HG03565 (cell line): ENCODE data around the gene CEBPE.

Experiments used
- ATAC-seq: cut with Tn5 transposase; IDR thresholded peaks from one replicate; pipeline ENCODE4 v1.9.1; 2021; ENCODE audit warnings: mild to moderate bottlenecking, moderate library complexity; ENCODE audit not compliant: unreplicated experiment

CEBPE gene

GRCh38 chr14:23145794-23146350 lies 26.8 kb upstream of the CEBPE start:
- ATAC-seq, result no peak

GRCh38 chr14:23143911-23144310 lies 24.9 kb upstream of the CEBPE start:
- no peak for ATAC-seq

GRCh38 chr14:23142826-23143225 lies 23.8 kb upstream of the CEBPE start:
- ATAC-seq, result no peak

GRCh38 chr14:23141706-23142444 lies 22.8 kb upstream of the CEBPE start:
- ATAC-seq, result no peak

- ATAC-seq, result no peak
These were observed 21.3 kb upstream of the CEBPE start for GRCh38 chr14:23140371-23140770.

GRCh38 chr14:23139874-23140273 lies 20.8 kb upstream of the CEBPE start:
- no peak for ATAC-seq

- no peak for ATAC-seq
These were observed 18.9 kb upstream of the CEBPE start for GRCh38 chr14:23137813-23138535.

- ATAC-seq, result no peak
These were observed 18.2 kb upstream of the CEBPE start for GRCh38 chr14:23137192-23137812.

- no peak for ATAC-seq
These were observed 17.6 kb upstream of the CEBPE start for GRCh38 chr14:23136566-23137133.

GRCh38 chr14:23132970-23133369 lies 13.9 kb upstream of the CEBPE start:
- no peak for ATAC-seq

GRCh38 chr14:23131482-23131881 lies 12.4 kb upstream of the CEBPE start:
- no peak for ATAC-seq

GRCh38 chr14:23130871-23131270 lies 11.8 kb upstream of the CEBPE start:
- ATAC-seq, result no peak

GRCh38 chr14:23129759-23130316 lies 10.8 kb upstream of the CEBPE start:
- ATAC-seq, result no peak

GRCh38 chr14:23128969-23129758 lies 10.1 kb upstream of the CEBPE start:
- ATAC-seq, result no peak

GRCh38 chr14:23127861-23128260 lies 8.8 kb upstream of the CEBPE start:
- no peak for ATAC-seq

GRCh38 chr14:23126548-23127278 lies 7.7 kb upstream of the CEBPE start:
- no peak for ATAC-seq

- ATAC-seq, result no peak
These were observed 7.0 kb upstream of the CEBPE start for GRCh38 chr14:23125933-23126524.

- ATAC-seq, result no peak
These were observed 6.0 kb upstream of the CEBPE start for GRCh38 chr14:23125011-23125410.

GRCh38 chr14:23124337-23124954 lies 5.4 kb upstream of the CEBPE start:
- ATAC-seq, result no peak
